SK-N-SH (cell line): ENCODE measurements around the gene FCN3. TPM values are rescaled to one million over a fixed set of nuclear protein-coding genes. Genes with fewer than 3 reads are reported as not detected.

ENCODE experiments used
- CTCF ChIA-PET: fragments of 300-600, 350-600 bp; formaldehyde crosslinking; extraction: SDS; loops from one replicate; lab custom pipeline; 2021; lab: Yijun Ruan, JAX
- POLR2A ChIA-PET: fragments of 350-600 bp; sonication (Branson Sonifier 250); formaldehyde crosslinking; extraction: SDS; loops from one replicate; lab custom pipeline; 2020; ENCODE audit warnings: antibody characterized with exemption, inconsistent platforms; lab: Yijun Ruan, JAX
- DNase-seq: peaks from one replicate; pipeline ENCODE4 v3.0.0; 2012
- H2AFZ ChIP-seq: fragments of 200-600 bp; sonication (generic); 2 replicates; pipeline ENCODE4 v1.8.1; 2016; ENCODE audit warnings: antibody characterized with exemption, mild to moderate bottlenecking, low read depth
- H3F3A ChIP-seq: fragments of 200-600 bp; sonication (generic); replicated peaks from 2 replicates; pipeline ENCODE3; 2016; ENCODE audit warnings: antibody characterized with exemption, mild to moderate bottlenecking; ENCODE audit not compliant: insufficient read depth
- H3K27ac ChIP-seq, 2 experiments: fragments of 200-500 bp in 1 of 2; fragments of 200-600 bp in 1 of 2; sonication (Bioruptor generic) in 1 of 2; sonication (generic), shearing (Covaris generic) in 1 of 2; 2 replicates each; pipeline versions ENCODE4 v1.5.1 to v1.6.1; 2014 to 2016; ENCODE audit warnings: low read depth in 2 of 2, inconsistent platforms in 1 of 2, low read length in 1 of 2, mild to moderate bottlenecking in 1 of 2, mixed read lengths in 1 of 2
- H3K27me3 ChIP-seq: fragments of 200-600 bp; sonication (generic), shearing (Covaris generic); 2 replicates; pipeline ENCODE4 v1.6.1; 2016; ENCODE audit warnings: mixed run types; ENCODE audit not compliant: insufficient read depth
- H3K36me3 ChIP-seq, 2 experiments: fragments of 200-500 bp in 1 of 2; fragments of 200-600 bp in 1 of 2; sonication (Bioruptor generic) in 1 of 2; sonication (generic) in 1 of 2; replicated peaks in 1 of 2; 2 replicates each; pipeline versions ENCODE3 to v1.5.1; 2014 to 2016; ENCODE audit warnings: low read length in 1 of 2, mild to moderate bottlenecking in 1 of 2; ENCODE audit not compliant: insufficient read depth in 2 of 2, control insufficient read depth in 1 of 2
- H3K4me1 ChIP-seq, 2 experiments: fragments of 200-500 bp in 1 of 2; fragments of 200-600 bp in 1 of 2; sonication (Bioruptor generic) in 1 of 2; sonication (generic), shearing (Covaris generic) in 1 of 2; 2 replicates each; pipeline versions ENCODE4 v1.5.1 to v1.6.1; 2014 to 2016; ENCODE audit warnings: low read depth in 1 of 2, low read length in 1 of 2, mixed run types in 1 of 2; ENCODE audit not compliant: insufficient read depth in 2 of 2, control insufficient read depth in 1 of 2
- H3K4me2 ChIP-seq: fragments of 200-600 bp; sonication (generic), shearing (Covaris generic); 2 replicates; pipeline ENCODE4 v1.6.1; 2017; ENCODE audit warnings: mixed run types
- H3K4me3 ChIP-seq, 2 experiments: fragments of 200-500 bp in 1 of 2; fragments of 200-600 bp in 1 of 2; sonication (Bioruptor generic) in 1 of 2; sonication (generic), shearing (Covaris generic) in 1 of 2; 2 replicates each; pipeline versions ENCODE4 v1.5.1 to v1.8.1; 2014 to 2016; ENCODE audit warnings: low read depth in 2 of 2, inconsistent platforms in 1 of 2, low read length in 1 of 2, mild to moderate bottlenecking in 1 of 2, mixed read lengths in 1 of 2, moderate library complexity in 1 of 2
- H3K79me2 ChIP-seq: fragments of 200-600 bp; sonication (generic); 2 replicates; pipeline ENCODE4 v1.8.1; 2017; ENCODE audit warnings: mild to moderate bottlenecking; ENCODE audit not compliant: insufficient read depth
- H3K9ac ChIP-seq: fragments of 200-600 bp; sonication (generic); 2 replicates; pipeline ENCODE4 v1.6.1; 2017; ENCODE audit warnings: mixed run types
- H3K9me2 ChIP-seq: fragments of 200-600 bp; sonication (generic); 2 replicates; pipeline ENCODE4 v1.6.1; 2017; ENCODE audit warnings: mixed run types
- H3K9me3 ChIP-seq: fragments of 200-600 bp; sonication (generic); 2 replicates; pipeline ENCODE4 v1.6.1; 2017; ENCODE audit warnings: mixed run types, mild to moderate bottlenecking, moderate library complexity
- H4K20me1 ChIP-seq: fragments of 200-600 bp; sonication (generic); 2 replicates; pipeline ENCODE4 v1.6.1; 2017; ENCODE audit warnings: mild to moderate bottlenecking, mixed run types; ENCODE audit not compliant: insufficient read depth
- EP300 ChIP-seq, 2 experiments: IDR thresholded peaks; 2 replicates each; pipeline versions ENCODE4 v1.4.0 to v1.6.1; 2012; ENCODE audit warnings: borderline replicate concordance in 1 of 2, low read depth in 1 of 2, low read length in 1 of 2
- FOSL2 ChIP-seq: IDR thresholded peaks from 2 replicates; pipeline ENCODE4 v1.4.0; 2012; ENCODE audit warnings: low read depth, mild to moderate bottlenecking, moderate library complexity, borderline replicate concordance
- GABPA ChIP-seq: IDR thresholded peaks from 2 replicates; pipeline ENCODE4 v1.4.0; 2012; ENCODE audit warnings: low read depth, mild to moderate bottlenecking
- GATA2 ChIP-seq: sonication (generic); formaldehyde crosslinking; IDR thresholded peaks from 2 replicates; pipeline ENCODE4 v1.5.0; 2020; ENCODE audit warnings: mild to moderate bottlenecking, missing genetic modification reagents
- IRF3 ChIP-seq: fragments of 150-350 bp; IDR thresholded peaks from 2 replicates; pipeline ENCODE4 v1.6.1; 2016; ENCODE audit warnings: mild to moderate bottlenecking, low read depth, low read length
- MAX ChIP-seq: IDR thresholded peaks from 2 replicates; pipeline ENCODE4 v1.4.0; 2012; ENCODE audit warnings: low read depth
- MEF2A ChIP-seq: IDR thresholded peaks from 2 replicates; pipeline ENCODE4 v1.4.0; 2012; ENCODE audit warnings: low read depth, borderline replicate concordance
- NFIC ChIP-seq: IDR thresholded peaks from 2 replicates; pipeline ENCODE4 v1.4.0; 2012; ENCODE audit warnings: borderline replicate concordance
- NRF1 ChIP-seq: IDR thresholded peaks from 2 replicates; pipeline ENCODE4 v1.6.1; 2012; ENCODE audit warnings: low read depth, mild to moderate bottlenecking, low read length
- POLR2AphosphoS5 ChIP-seq: IDR thresholded peaks from 2 replicates; pipeline ENCODE4 v1.6.1; 2012; ENCODE audit warnings: low read depth, low read length
- RAD21 ChIP-seq: IDR thresholded peaks from 2 replicates; pipeline ENCODE4 v1.6.1; 2012; ENCODE audit warnings: mild to moderate bottlenecking, low read length
- RFX5 ChIP-seq: IDR thresholded peaks from 2 replicates; pipeline ENCODE4 v1.6.1; 2012; ENCODE audit warnings: mild to moderate bottlenecking, improper control_type of control experiment, low read length
- SMC3 ChIP-seq: IDR thresholded peaks from 2 replicates; pipeline ENCODE4 v1.6.1; 2012; ENCODE audit warnings: low read depth, low read length, improper control_type of control experiment
- TCF12 ChIP-seq: IDR thresholded peaks from 2 replicates; pipeline ENCODE4 v1.4.0; 2012
- TEAD4 ChIP-seq: IDR thresholded peaks from 2 replicates; pipeline ENCODE4 v1.4.0; 2012; ENCODE audit warnings: mild to moderate bottlenecking, borderline replicate concordance; ENCODE audit not compliant: insufficient read depth
- USF1 ChIP-seq: IDR thresholded peaks from 2 replicates; pipeline ENCODE4 v1.4.0; 2012; ENCODE audit warnings: low read depth, borderline replicate concordance
- USF2 ChIP-seq: fragments of 150-350 bp; IDR thresholded peaks from 2 replicates; pipeline ENCODE4 v1.6.1; 2017; ENCODE audit warnings: antibody characterized with exemption, low read length, low read depth, borderline replicate concordance
- YY1 ChIP-seq: IDR thresholded peaks from 2 replicates; pipeline ENCODE4 v1.4.0; 2012; ENCODE audit warnings: low read depth, mild to moderate bottlenecking
- WGBS: methylation state at CpG from one replicate; pipeline ENCODE4 v1.1.6; 2017; ENCODE audit warnings: low lambda C conversion rate; 5-methylcytosine and 5-hydroxymethylcytosine counted together
- polyA plus RNA-seq, 3 experiments: library from polyadenylated mRNA; depleted of rRNA; stranded (reverse); fragments of >200 nt; gene quantifications; 2 replicates each; pipeline ENCODE4 v1.2.3, GENCODE V29; 2012

Gene FCN3
- polyA plus RNA-seq, 1 of the 3 experiments (the other 2 are of a cell fraction), result not detected

- H3K4me2 ChIP-seq, result no peak overlapping the region
- POLR2A ChIA-PET, result interaction anchor here (1.5 kb wide), 1 partner anchor 13 kb away, joined by 5 read pairs; no protein-coding TSS in a partner anchor
- 95% methylated on average over 10 of the region's 17 CpGs for WGBS
- no peaks in the 10 kb centered on the region for H3K4me1 ChIP-seq
- H3K9ac ChIP-seq, result no peak overlapping the region
- H3F3A ChIP-seq, result no peaks in the 10 kb centered on the region
- H3K4me3 ChIP-seq, result no peak overlapping the region
- H3K9me3 ChIP-seq, result no peaks in the 10 kb centered on the region
- DNase-seq, result no peak
- no peaks in the 10 kb centered on the region for H3K9me2 ChIP-seq
- no peak overlapping the region for H3K27ac ChIP-seq
- H3K79me2 ChIP-seq, result 0 out of 2 replicates have a peak, but pooled peaks cover 3% of the 10 kb centered on the region
- CTCF ChIA-PET, result interaction anchor here (1.2 to 7.4 kb wide), 6 partner anchors 8 to 271 kb away, joined by 3 to 85 read pairs (median 7); no protein-coding TSS in a partner anchor
- no peaks in the 10 kb centered on the region for H3K27me3 ChIP-seq
- no peak overlapping the region for H2AFZ ChIP-seq
- TF ChIP-seq NRF1, result no peak
- no peak for TF ChIP-seq FOSL2
- no peak for TF ChIP-seq TCF12
- TF ChIP-seq YY1, result no peak
- no peak for TF ChIP-seq EP300 (IDR thresholded peaks at IDR 0.05; ENCODE audit: borderline replicate concordance in 1 of 2, low read depth in 1 of 2, low read length in 1 of 2)
- TF ChIP-seq POLR2AphosphoS5, result no peak
- TF ChIP-seq USF2, result no peak
- peaks cover 4 to 48% of the 10 kb centered on the region in 2 experiments for H3K36me3 ChIP-seq
- H4K20me1 ChIP-seq, result no peaks in the 10 kb centered on the region
These were observed 38.9 kb downstream of the FCN3 start for GRCh38 chr1:27335506-27336422.

- TF ChIP-seq USF1 (no peak), POLR2AphosphoS5 (no peak), MEF2A (no peak), MAX (no peak), IRF3 (no peak), EP300 (IDR thresholded peaks at IDR 0.05; ENCODE audit: borderline replicate concordance in 1 of 2, low read depth in 1 of 2, low read length in 1 of 2) (no peak), RAD21 (no peak), NFIC (no peak), GABPA (no peak), GATA2 (CRISPR knock-in tag) (no peak), TEAD4 (no peak), RFX5 (no peak), SMC3 (no peak)
- TF ChIP-seq, all 33 proteins: peak for 0
- no peaks in the 10 kb centered on the region for H3K4me1 ChIP-seq
- no peak overlapping the region for H3K9ac ChIP-seq
- no peaks in the 10 kb centered on the region for H3K9me3 ChIP-seq
- H3K4me3 ChIP-seq, result no peak overlapping the region
- H3K4me2 ChIP-seq, result no peak overlapping the region
- ChIA-PET CTCF (interaction anchor here (0.7 to 7.4 kb wide), 18 partner anchors 8 to 290 kb away, joined by 3 to 85 read pairs (median 8); partner anchors contain the start of genes CD164L2, MAP3K6, SYTL1 and TMEM222), POLR2A (no interaction called here)
- peaks cover 4 to 59% of the 10 kb centered on the region in 2 experiments for H3K36me3 ChIP-seq
- 97% methylated on average over 6 of the region's 17 CpGs for WGBS
- no peak overlapping the region for H2AFZ ChIP-seq
- peaks cover 22% of the 10 kb centered on the region for H3K79me2 ChIP-seq
- no peaks in the 10 kb centered on the region for H3K9me2 ChIP-seq
- H3F3A ChIP-seq, result no peaks in the 10 kb centered on the region
- no peaks in the 10 kb centered on the region for H3K27me3 ChIP-seq
- no peak for DNase-seq
- 0 out of 2 replicates have a peak, but pooled peaks cover under 1% of the 10 kb centered on the region for H4K20me1 ChIP-seq
- no peak overlapping the region for H3K27ac ChIP-seq
These were observed 40.8 kb downstream of the FCN3 start for GRCh38 chr1:27333717-27334279.
